ENCODE data around the gene PITPNC1. TPM values are rescaled to one million over a fixed set of nuclear protein-coding genes. Genes with fewer than 3 reads are reported as not detected.

Gene PITPNC1
- total RNA-seq, 1 donor from 2014 or later: 19.3 TPM

DNA sequence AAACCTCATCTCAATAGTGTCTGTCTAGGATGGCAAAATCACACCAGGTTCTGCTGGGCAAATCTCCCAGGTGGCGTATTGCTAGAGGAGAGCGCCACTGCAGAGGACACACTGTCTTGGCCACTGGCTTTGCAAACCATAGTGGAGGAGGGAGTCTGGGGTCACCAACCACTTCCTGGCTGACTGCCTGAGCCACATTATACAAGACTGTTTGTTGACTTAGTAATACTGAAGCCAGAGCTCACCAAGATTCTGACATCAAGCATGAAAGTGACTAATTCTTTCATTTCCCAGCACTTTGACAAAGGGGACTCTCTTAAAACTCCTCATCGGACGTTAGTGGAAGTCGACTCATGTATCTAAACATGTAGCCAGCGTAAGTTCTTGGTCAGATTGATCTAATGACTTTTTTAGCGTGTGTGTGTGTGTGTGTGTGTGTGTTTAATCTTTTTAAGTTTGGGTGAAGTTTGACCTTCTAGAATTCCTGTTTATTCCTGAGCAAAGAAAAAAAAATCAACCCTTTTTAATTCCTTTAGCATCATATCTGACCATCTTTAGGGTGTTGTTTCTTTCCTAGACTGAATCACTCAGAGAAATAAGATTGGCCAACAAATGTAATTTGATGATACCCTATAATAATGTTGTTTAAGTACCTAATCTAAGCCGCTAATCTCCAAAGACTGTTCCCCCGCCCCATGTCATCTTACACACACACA is 13.7 kb downstream of the PITPNC1 start:
- TF ChIP-seq, protein P1, sequence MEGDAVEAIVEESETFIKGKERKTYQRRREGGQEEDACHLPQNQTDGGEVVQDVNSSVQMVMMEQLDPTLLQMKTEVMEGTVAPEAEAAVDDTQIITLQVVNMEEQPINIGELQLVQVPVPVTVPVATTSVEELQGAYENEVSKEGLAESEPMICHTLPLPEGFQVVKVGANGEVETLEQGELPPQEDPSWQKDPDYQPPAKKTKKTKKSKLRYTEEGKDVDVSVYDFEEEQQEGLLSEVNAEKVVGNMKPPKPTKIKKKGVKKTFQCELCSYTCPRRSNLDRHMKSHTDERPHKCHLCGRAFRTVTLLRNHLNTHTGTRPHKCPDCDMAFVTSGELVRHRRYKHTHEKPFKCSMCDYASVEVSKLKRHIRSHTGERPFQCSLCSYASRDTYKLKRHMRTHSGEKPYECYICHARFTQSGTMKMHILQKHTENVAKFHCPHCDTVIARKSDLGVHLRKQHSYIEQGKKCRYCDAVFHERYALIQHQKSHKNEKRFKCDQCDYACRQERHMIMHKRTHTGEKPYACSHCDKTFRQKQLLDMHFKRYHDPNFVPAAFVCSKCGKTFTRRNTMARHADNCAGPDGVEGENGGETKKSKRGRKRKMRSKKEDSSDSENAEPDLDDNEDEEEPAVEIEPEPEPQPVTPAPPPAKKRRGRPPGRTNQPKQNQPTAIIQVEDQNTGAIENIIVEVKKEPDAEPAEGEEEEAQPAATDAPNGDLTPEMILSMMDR (IDR thresholded peaks at IDR 0.05): no peak
- intact Hi-C loops (cut with micrococcal nuclease): no loop called here
- ATAC-seq (ENCODE audit: low read depth) (peak; percentile 72), DNase-seq (no peak)
- CTCF ChIA-PET: interaction anchor here (1.0 to 1.3 kb wide), 2 partner anchors 18 to 84 kb away, joined by 3 read pairs; no protein-coding TSS in a partner anchor
- Mint-ChIP-seq H3K9me3 (no peaks in the 10 kb centered on the region), H3K27ac (peak overlapping the region; percentile 39), H3K4me3 (peak overlapping the region; percentile 8), H3K4me1 (peaks cover 20% of the 10 kb centered on the region), H3K36me3 (ENCODE audit: low read depth) (no peaks in the 10 kb centered on the region), H3K27me3 (no peaks in the 10 kb centered on the region)
- POLR2A ChIA-PET: interaction anchor here (1.0 kb wide), 1 partner anchor 210 kb away, joined by 3 read pairs; no protein-coding TSS in a partner anchor

DNA sequence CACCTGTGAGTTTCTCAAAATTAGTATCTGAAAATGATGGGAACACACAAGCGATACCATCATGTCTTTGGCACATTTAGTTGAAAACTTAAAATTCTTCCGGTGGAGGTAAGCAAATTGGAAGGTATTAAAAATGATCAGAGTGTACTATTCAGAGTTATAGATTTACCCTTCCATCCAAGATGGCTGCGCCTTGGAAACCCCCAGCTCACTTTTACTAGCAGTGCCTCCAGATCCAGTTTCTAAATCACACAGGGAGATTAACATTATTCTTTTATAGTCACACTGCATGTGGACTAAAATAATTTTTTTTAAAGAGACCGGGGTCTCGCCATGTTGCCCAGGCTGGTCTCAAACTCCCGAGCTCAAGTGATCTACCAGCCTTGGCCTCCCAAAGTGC is 15.0 kb downstream of the PITPNC1 start:
- Mint-ChIP-seq H3K27me3 (no peaks in the 10 kb centered on the region), H3K27ac (no peak overlapping the region), H3K36me3 (ENCODE audit: low read depth) (no peaks in the 10 kb centered on the region), H3K4me3 (no peak overlapping the region), H3K9me3 (no peaks in the 10 kb centered on the region), H3K4me1 (peaks cover 20% of the 10 kb centered on the region)
- ATAC-seq (ENCODE audit: low read depth) (no peak), DNase-seq (no peak)
- ChIA-PET CTCF (no interaction called here), POLR2A (no interaction called here)
- intact Hi-C loops (cut with micrococcal nuclease): no loop called here
- TF ChIP-seq, protein P1 (IDR thresholded peaks at IDR 0.05): no peak

DNA sequence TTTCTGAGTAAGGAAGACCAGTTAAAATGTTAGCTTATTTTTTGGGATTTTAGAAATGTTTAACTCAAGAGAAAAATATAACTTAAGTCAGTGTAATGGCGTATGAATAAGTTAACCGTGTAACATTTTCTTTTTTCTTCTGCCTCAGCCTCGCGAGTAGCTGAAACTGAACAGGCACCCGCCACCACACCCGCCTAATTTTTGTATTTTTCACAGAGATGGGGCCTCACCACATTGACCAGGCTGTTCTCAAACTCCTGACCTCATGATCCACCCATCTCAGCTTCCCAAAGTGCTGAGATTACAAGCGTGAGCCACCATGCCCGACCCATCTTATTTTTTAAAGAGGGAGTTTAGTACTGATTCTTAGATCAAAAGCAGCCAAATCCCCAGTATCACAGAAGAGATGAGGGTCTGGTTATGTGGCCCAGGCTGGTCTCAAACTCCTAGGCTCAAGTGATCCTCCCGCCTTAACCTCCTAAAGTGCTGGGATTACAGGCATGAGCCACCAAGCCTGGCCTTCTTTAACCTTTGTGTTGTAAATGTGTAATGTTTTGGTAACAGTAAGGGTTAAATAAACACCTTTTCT is 16.8 kb downstream of the PITPNC1 start:
- Mint-ChIP-seq H3K36me3 (ENCODE audit: low read depth) (no peaks in the 10 kb centered on the region), H3K27me3 (no peaks in the 10 kb centered on the region), H3K4me1 (peaks cover 14% of the 10 kb centered on the region), H3K4me3 (no peak overlapping the region), H3K27ac (no peak overlapping the region), H3K9me3 (no peaks in the 10 kb centered on the region)
- TF ChIP-seq, protein P1 (IDR thresholded peaks at IDR 0.05): no peak
- DNase-seq (no peak), ATAC-seq (ENCODE audit: low read depth) (no peak)
- ChIA-PET POLR2A (no interaction called here), CTCF (no interaction called here)
- intact Hi-C loops (cut with micrococcal nuclease): no loop called here

DNA sequence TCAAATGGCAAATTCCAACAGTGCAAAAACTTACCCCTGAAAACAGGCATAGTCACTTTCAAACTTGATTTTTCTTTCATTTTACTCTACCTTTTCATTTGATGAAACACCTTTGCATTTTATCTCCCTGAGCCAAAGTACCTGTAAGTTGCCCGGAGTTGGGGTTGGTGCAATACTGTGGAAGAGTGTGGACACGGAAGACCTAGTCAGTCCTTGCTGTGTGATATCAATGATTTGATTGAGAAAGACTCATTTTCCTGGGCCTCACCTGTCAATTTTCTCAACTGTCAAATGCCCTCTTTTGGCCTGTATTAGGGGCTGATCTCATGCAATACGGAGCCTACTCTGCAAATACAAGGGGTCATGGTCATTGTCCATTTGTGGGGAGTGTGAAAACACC is 22.6 kb downstream of the PITPNC1 start:
- H3K9me3 Mint-ChIP-seq: no peaks in the 10 kb centered on the region
- no peak overlapping the region for H3K4me3 Mint-ChIP-seq
- peaks cover 20% of the 10 kb centered on the region for H3K4me1 Mint-ChIP-seq
- TF ChIP-seq, protein P1 (IDR thresholded peaks at IDR 0.05): no peak
- H3K27ac Mint-ChIP-seq: no peak overlapping the region
- DNase-seq: no peak
- no peaks in the 10 kb centered on the region for H3K27me3 Mint-ChIP-seq
- no peaks in the 10 kb centered on the region for H3K36me3 Mint-ChIP-seq (ENCODE audit: low read depth)
- ATAC-seq (ENCODE audit: low read depth): no peak
- ChIA-PET CTCF (no interaction called here), POLR2A (no interaction called here)
- intact Hi-C loops (cut with micrococcal nuclease): no loop called here

DNA sequence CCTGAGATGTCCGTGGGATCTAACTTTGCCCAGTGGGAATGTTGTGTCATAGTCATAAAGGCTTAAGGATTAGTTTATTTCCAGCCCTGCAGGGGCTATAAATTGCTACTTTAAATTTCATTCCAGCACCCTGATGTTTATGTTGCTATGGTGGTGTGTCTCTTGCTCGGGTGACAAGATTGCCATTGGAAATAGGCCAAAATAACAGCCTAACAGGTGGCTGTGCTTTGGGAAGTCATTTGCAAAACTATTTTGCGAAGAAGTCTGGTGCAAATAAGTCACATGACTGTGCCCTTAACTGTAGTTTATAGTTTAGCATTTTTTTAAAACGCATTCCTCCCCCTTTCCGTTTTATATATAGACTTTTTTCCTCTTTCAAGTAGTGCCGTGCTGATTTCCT is 23.1 kb downstream of the PITPNC1 start:
- Mint-ChIP-seq H3K27ac (no peak overlapping the region), H3K36me3 (ENCODE audit: low read depth) (no peaks in the 10 kb centered on the region), H3K27me3 (no peaks in the 10 kb centered on the region), H3K4me3 (no peak overlapping the region), H3K9me3 (no peaks in the 10 kb centered on the region), H3K4me1 (peaks cover 20% of the 10 kb centered on the region)
- no peak for DNase-seq
- CTCF ChIA-PET: no interaction called here
- POLR2A ChIA-PET: no interaction called here
- TF ChIP-seq, protein P1 (IDR thresholded peaks at IDR 0.05): no peak
- ATAC-seq (ENCODE audit: low read depth): no peak
- intact Hi-C loops (cut with micrococcal nuclease): no loop called here
